Activated CD8-positive, alpha-beta T cell treated with anti-CD3 and anti-CD28 coated beads for 36 hours (primary cell): ENCODE data around the gene TXLNA. TPM values are rescaled to one million over a fixed set of nuclear protein-coding genes. Genes with fewer than 3 reads are reported as not detected.

Experiments
- ATAC-seq: fragments of 200-7000 bp; cut with Tn5 transposase; one replicate; pipeline ENCODE4 v1.10.0; 2021; ENCODE audit warnings: mild to moderate bottlenecking, moderate library complexity
- CTCF ChIA-PET: fragments of 350-600 bp; sonication (Branson Sonifier 250); formaldehyde crosslinking; loops from one replicate; lab custom pipeline; 2021; ENCODE audit warnings: antibody characterized with exemption; lab: Charles Lee
- POLR2A ChIA-PET: fragments of 350-600 bp; sonication (Branson Sonifier 250); formaldehyde crosslinking; loops from one replicate; lab custom pipeline; 2021; ENCODE audit warnings: antibody characterized with exemption; lab: Charles Lee
- DNase-seq: peaks from one replicate; pipeline ENCODE4 v3.0.0-alpha.2; 2020
- H3K27ac Mint-ChIP-seq: one replicate; pipeline ENCODE4 v1.8.0; 2021; ENCODE audit warnings: mild to moderate bottlenecking, mixed read lengths
- H3K27me3 Mint-ChIP-seq: one replicate; pipeline ENCODE4 v1.8.0; 2021; ENCODE audit warnings: mixed read lengths
- H3K36me3 Mint-ChIP-seq: one replicate; pipeline ENCODE4 v1.8.0; 2021; ENCODE audit warnings: low read depth, mixed read lengths
- H3K4me1 Mint-ChIP-seq: one replicate; pipeline ENCODE4 v1.8.0; 2021; ENCODE audit warnings: low read depth, mixed read lengths
- H3K4me3 Mint-ChIP-seq: one replicate; pipeline ENCODE4 v1.8.0; 2021; ENCODE audit warnings: mild to moderate bottlenecking, moderate library complexity, mixed read lengths
- H3K9me3 Mint-ChIP-seq: one replicate; pipeline ENCODE4 v1.8.0; 2021; ENCODE audit warnings: mixed read lengths
- intact Hi-C: fragments of 100-400 bp; cut with micrococcal nuclease; formaldehyde crosslinking; loops from one replicate; pipeline ENCODE4 v1.10.0; 2022
- total RNA-seq, 2 experiments: library from RNA; stranded (reverse); gene quantifications; one replicate each; pipeline ENCODE4 v1.2.3, GENCODE V29; 2021
- TF ChIP-seq, protein P1 (sequence below): fragments of 200-600 bp; IDR thresholded peaks from one replicate; pipeline ENCODE4 v1.8.0; 2022; ENCODE audit warnings: antibody characterized with exemption, mild to moderate bottlenecking

TXLNA gene
- total RNA-seq, 2 experiments from 2014 or later, result 71.5 to 73.3 TPM

DNA sequence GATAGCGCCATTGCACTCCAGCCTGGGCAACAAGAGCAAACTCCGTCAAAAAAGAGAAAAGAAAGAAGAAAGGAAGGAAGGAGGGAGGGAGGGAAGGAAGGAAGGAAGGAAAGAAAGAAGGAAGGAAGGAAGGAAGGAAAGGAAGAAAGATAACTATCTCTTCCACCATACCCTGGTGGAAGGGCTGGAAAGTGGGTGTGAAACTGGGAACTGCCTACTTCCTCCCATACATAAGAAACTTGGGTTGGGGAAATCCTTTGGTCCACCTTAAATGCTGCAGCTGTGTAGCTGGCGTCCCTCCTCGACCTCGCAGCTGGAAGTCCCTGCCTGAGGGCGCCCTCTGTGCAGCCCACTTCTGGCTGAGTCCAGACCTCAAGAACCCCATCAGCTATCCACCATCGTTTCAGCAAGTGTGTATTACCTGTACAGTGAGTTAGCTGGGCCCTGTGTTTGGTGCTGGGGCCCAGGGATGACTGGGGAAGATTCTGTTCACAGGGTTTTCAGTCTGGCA lies 62.9 kb downstream of the TXLNA start:
- DNase-seq, result no peak
- ChIA-PET POLR2A (interaction anchor here (0.8 to 5.4 kb wide), 5 partner anchors 9 to 61 kb away, joined by 3 to 84 read pairs (median 4); partner anchors contain the start of gene LCK), CTCF (interaction anchor here (0.8 to 4.3 kb wide), 5 partner anchors 8 to 27 kb away, joined by 3 to 28 read pairs (median 4); partner anchors contain the start of gene LCK)
- H3K4me1 Mint-ChIP-seq, result peaks cover 27% of the 10 kb centered on the region
- intact Hi-C loops, result no loop called here
- peak overlapping the region; percentile 46 for H3K27ac Mint-ChIP-seq
- no peak overlapping the region for H3K4me3 Mint-ChIP-seq
- ATAC-seq, result no peak
- TF ChIP-seq, protein P1, sequence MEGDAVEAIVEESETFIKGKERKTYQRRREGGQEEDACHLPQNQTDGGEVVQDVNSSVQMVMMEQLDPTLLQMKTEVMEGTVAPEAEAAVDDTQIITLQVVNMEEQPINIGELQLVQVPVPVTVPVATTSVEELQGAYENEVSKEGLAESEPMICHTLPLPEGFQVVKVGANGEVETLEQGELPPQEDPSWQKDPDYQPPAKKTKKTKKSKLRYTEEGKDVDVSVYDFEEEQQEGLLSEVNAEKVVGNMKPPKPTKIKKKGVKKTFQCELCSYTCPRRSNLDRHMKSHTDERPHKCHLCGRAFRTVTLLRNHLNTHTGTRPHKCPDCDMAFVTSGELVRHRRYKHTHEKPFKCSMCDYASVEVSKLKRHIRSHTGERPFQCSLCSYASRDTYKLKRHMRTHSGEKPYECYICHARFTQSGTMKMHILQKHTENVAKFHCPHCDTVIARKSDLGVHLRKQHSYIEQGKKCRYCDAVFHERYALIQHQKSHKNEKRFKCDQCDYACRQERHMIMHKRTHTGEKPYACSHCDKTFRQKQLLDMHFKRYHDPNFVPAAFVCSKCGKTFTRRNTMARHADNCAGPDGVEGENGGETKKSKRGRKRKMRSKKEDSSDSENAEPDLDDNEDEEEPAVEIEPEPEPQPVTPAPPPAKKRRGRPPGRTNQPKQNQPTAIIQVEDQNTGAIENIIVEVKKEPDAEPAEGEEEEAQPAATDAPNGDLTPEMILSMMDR, result no peak
- H3K36me3 Mint-ChIP-seq, result no peaks in the 10 kb centered on the region
- H3K9me3 Mint-ChIP-seq, result no peaks in the 10 kb centered on the region
- H3K27me3 Mint-ChIP-seq, result no peaks in the 10 kb centered on the region

DNA sequence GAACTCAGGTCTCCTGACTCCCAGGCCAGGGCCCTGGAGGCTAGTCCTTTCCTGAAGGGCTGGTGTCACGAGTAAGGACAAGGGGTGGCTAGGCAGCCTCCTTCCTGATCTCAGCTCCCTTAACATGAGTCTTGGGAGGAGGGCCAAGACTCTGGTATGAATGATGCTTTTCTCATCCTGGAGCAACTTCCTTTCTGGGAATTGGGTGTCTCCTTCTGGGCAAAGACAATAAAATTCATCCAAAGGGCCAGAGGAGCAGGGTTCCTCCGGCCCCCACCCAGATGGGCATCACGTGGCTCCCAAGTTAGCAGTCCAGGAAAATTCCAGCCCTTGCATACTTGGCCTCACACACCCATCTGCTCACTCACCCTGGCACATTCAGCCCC lies 67.4 kb downstream of the TXLNA start, which contains the start of gene FAM167B:
TSS of gene FAM167B (plus strand) at position 335 of the 386 bp plus-strand sequence. CDS start 200 bp downstream, outside the sequence.
- H3K4me1 Mint-ChIP-seq, result peaks cover 46% of the 10 kb centered on the region
- CTCF ChIA-PET, result interaction anchor here (1.0 to 7.4 kb wide), 10 partner anchors 7 to 135 kb away, joined by 3 to 56 read pairs (median 6); partner anchors contain the start of genes CCDC28B and HDAC1
- POLR2A ChIA-PET, result interaction anchor here (0.9 to 1.0 kb wide), 2 partner anchors 9 to 50 kb away, joined by 3 to 4 read pairs; no protein-coding TSS in a partner anchor
- no peaks in the 10 kb centered on the region for H3K9me3 Mint-ChIP-seq
- H3K4me3 Mint-ChIP-seq, result peak within 1 kb of the TSS; percentile 50
- H3K36me3 Mint-ChIP-seq, result peaks cover 10% of the 10 kb centered on the region
- peak within 1 kb of the TSS; percentile 95 for H3K27ac Mint-ChIP-seq
- H3K27me3 Mint-ChIP-seq, result no peaks in the 10 kb centered on the region
- TF ChIP-seq, protein P1, result no peak
- no peak for DNase-seq
- no peak for ATAC-seq
- intact Hi-C loops, result no loop called here

DNA sequence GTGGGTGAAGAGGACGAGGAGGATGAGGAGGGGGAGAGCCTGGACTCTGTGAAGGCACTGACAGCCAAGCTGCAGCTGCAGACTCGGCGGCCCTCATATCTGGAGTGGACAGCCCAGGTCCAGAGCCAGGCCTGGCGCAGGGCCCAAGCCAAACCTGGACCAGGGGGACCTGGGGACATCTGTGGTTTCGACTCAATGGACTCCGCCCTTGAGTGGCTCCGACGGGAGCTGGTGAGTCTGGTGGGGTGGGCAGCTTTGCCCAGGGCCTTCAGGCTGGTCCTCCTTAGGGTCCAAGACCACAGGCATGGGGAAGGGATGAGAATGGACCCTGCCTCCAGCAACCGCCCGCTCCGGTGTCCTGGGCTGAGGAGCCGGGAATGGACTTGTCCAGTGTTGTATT lies 68.0 kb downstream of the TXLNA start:
- peak overlapping the region; percentile 50 for H3K4me3 Mint-ChIP-seq
- intact Hi-C loops, result no loop called here
- H3K27me3 Mint-ChIP-seq, result no peaks in the 10 kb centered on the region
- H3K36me3 Mint-ChIP-seq, result peaks cover 16% of the 10 kb centered on the region
- POLR2A ChIA-PET, result interaction anchor here (0.7 to 9.1 kb wide), 8 partner anchors 13 to 112 kb away, joined by 3 to 93 read pairs (median 6); partner anchors contain the start of gene MARCKSL1
- no peaks in the 10 kb centered on the region for H3K9me3 Mint-ChIP-seq
- DNase-seq (no peak), ATAC-seq (no peak)
- TF ChIP-seq, protein P1, result no peak
- peak overlapping the region; percentile 95 for H3K27ac Mint-ChIP-seq
- CTCF ChIA-PET, result interaction anchor here (1.1 to 7.4 kb wide), 22 partner anchors 8 to 164 kb away, joined by 3 to 56 read pairs (median 6); partner anchors contain the start of genes CCDC28B, HDAC1 and IQCC
- H3K4me1 Mint-ChIP-seq, result peaks cover 43% of the 10 kb centered on the region

Other genes with a start within 250 kb of the TXLNA start
- 100 to 1,000 TPM; 273 to 296 TPM for gene PTP4A2, start 241.3 kb upstream of the TXLNA start, total RNA-seq
- 100 to 1,000 TPM; 201 to 203 TPM for gene KHDRBS1, start 165.8 kb upstream of the TXLNA start, total RNA-seq
- 10 to 100 TPM; 25.3 to 27.7 TPM for gene TMEM39B, start 106.7 kb upstream of the TXLNA start, total RNA-seq
- gene KPNA6, start 71.6 kb upstream of the TXLNA start, total RNA-seq, result 10 to 100 TPM; 70.8 to 74.3 TPM
- gene CCDC28B, start 20.9 kb downstream of the TXLNA start, total RNA-seq, result 10 to 100 TPM; 27.0 to 27.7 TPM
- 1 to 10 TPM; 4.2 to 4.4 TPM for gene IQCC, start 26.0 kb downstream of the TXLNA start, total RNA-seq
- not detected for gene DCDC2B, start 29.4 kb downstream of the TXLNA start, total RNA-seq
- 1 to 10 TPM; 6.9 to 7.7 TPM for gene TMEM234, start 42.7 kb downstream of the TXLNA start, total RNA-seq
- 100 to 1,000 TPM; 328 to 335 TPM for gene EIF3I, start 42.7 kb downstream of the TXLNA start, total RNA-seq
- under 1 TPM; 0.38 to 0.89 TPM for gene FAM167B, start 67.5 kb downstream of the TXLNA start, total RNA-seq
- gene LCK, start 71.6 kb downstream of the TXLNA start, total RNA-seq, result 100 to 1,000 TPM; 289 to 292 TPM
- gene HDAC1, start 112.4 kb downstream of the TXLNA start, total RNA-seq, result 100 to 1,000 TPM; 126 to 127 TPM
- gene MARCKSL1, start 156.6 kb downstream of the TXLNA start, total RNA-seq, result 10 to 100 TPM; 31.2 to 33.5 TPM
- 1 to 10 TPM; 4.6 to 5.5 TPM for gene FAM229A, start 182.8 kb downstream of the TXLNA start, total RNA-seq
- gene TSSK3, start 182.9 kb downstream of the TXLNA start, total RNA-seq, result under 1 TPM; 0.85 to 0.90 TPM
- gene BSDC1, start 214.8 kb downstream of the TXLNA start, total RNA-seq, result 10 to 100 TPM; 30.6 to 33.3 TPM